NCI-H2171 (cell line): ENCODE data around the gene SC5D.
A peak's percentile ranks its signal among the peaks of the same experiment; 100 is the strongest.

Source experiments
- DNase-seq: peaks from one replicate; lab custom pipeline; 2025; lab: John Stamatoyannopoulos, UW

The SC5D gene, protein sequence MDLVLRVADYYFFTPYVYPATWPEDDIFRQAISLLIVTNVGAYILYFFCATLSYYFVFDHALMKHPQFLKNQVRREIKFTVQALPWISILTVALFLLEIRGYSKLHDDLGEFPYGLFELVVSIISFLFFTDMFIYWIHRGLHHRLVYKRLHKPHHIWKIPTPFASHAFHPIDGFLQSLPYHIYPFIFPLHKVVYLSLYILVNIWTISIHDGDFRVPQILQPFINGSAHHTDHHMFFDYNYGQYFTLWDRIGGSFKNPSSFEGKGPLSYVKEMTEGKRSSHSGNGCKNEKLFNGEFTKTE

DNA sequence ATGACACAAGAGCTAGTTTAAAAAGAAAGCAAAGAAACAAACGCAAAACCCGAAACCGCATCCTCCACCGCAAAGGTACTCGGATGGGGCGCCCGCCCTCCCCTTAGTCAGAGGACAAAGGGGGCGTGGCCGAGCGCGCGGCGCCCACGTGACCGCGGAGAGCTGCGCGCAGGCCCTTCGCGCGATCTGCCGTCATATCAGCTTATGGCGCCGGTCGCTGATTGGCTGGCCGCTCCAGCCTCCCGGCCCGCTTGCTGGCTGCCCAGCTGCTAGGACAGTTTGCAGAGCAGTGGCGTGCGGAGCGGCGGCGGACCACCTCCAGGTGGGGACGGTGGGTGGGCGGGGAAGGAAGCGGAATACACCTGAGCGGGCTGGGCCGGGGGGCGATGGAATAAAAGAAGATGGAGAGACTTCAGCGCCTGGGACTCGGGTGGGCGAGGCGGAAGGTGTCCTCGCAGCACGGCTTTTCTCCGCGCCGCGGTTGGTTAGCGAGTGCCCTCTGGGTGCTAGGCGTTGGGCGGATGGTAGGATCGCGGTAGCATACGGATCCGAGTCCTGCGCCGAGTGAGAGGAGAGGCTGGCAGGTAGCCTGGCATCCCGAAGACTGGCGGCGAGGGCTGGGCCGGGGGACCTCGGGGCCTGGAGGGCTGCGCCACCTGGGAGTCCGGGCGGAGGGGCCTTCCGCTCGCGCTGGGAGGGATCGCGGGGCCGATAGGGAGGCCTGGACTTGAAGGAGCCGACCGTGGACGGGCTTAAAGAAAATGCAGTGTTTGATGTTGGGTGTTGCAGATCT, at the start of gene SC5D:
Gene SC5D, plus strand, starts transcription at position 277 of the 793 bp plus-strand sequence. CDS start 10,605 bp downstream, outside the sequence.
- DNase-seq: peak; percentile 76

DNA sequence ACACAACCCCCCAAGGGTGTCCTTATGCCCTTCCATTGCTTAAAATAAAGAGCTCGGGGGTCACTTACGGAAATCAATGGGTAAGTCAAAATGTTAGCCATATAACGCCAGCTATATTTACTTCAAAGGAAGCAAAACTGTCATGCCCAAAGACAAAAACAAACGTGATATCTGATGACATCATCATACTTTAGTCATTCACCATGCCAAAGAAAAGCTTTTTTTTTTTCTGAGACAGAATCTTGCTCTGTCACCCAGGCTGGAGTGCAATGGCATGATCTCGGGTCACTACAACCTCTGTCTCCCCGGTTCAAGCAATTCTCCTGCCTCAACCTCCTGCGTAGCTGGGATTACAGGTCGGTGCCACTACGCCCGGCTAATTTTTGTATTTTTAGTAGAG, 47.7 kb upstream of the SC5D start:
- no peak for DNase-seq

GRCh38 chr11:121246021-121246768, 46.4 kb upstream of the SC5D start:
- no peak for DNase-seq

GRCh38 chr11:121246769-121247035, 45.9 kb upstream of the SC5D start:
- DNase-seq: no peak

DNA sequence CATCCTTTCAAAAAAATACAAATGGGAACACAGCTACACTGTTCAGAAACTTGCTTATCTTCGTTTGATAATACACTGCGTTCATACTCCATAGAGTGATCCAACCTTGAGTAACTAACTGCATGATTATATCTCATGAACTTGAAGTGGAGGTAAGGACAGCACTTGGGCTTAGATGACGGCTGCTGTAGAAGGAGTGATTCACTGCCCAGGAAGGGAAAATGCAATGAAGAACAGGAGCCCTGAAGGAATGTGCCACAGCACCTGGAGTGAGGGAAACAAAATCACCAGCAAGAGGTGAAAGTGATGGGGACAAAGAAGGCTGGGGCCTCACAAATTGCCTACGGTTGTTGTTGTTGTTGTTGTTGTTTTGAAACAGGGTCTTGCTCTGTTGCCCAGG, 44.1 kb upstream of the SC5D start:
- DNase-seq: no peak

DNA sequence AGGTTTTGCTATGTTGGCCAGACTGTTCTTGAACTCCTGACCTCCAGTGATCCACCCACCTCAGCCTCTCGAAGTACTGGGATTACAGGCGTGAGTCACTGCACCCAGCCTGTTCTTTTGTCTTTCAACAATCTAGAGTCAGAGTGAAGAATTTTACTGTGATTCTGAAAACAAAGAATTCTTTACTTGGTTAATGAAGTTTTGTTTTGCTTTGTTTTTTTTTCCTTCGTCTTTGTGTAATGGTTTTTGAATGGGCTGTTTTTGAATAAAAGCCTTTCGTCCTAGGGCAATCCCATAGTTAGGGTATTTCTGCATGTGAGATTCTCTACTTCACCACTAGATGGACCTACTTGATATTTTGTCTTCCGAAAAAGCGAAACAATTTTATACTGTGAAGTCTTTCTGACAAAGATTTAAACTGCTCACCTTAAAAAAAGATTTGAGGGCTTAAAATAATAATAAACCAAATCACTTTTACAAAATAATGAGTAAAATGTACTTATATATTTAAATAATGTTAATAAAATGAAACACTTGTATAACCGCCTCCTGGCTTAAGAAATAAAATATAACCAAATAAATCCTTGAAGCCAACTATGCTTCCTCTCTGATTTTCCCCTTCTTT, 43.4 kb upstream of the SC5D start:
- DNase-seq: no peak

- DNase-seq: no peak
Observed at GRCh38 chr11:121250843-121251242, 41.7 kb upstream of the SC5D start.

GRCh38 chr11:121253951-121254350, 38.6 kb upstream of the SC5D start:
- DNase-seq: no peak

DNA sequence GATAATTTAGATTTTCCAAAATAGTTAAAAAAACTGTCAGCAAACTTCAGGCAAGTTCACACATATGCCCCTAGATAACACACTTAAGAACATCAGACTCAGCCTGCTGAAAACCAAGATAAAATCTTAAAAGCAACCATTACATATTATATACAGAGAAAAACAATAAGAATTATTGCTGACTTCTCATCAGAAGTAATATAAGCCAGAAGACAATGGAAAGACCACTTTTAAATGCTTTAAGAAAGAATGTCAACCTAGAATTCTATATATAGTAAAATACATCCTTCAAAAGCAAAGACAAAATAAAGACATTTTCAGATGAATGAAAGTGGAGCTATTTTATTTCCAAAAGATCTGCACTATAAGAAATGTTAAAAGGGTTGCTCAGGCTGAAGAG, 37.8 kb upstream of the SC5D start:
- DNase-seq: no peak

GRCh38 chr11:121255473-121256125, 37.0 kb upstream of the SC5D start:
- no peak for DNase-seq

GRCh38 chr11:121257289-121257688, 35.3 kb upstream of the SC5D start:
- no peak for DNase-seq

DNA sequence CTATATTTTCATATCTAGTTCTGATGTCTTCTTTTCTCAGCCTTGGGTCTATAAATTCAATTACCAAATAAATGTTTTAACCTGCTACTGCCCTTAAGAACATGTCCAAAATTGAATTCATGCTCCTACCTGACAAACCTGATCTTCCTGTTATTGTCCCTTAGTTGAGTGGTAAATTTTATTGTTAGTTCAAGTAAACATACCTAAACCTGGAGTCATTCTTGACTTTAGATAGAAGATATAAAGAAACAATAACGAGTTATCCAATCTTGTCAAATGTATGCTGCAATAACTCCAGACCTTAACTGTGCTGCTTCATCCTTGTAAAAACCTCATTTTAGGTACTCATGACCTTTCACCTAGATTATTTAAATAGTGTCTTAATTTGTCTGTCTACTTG, 34.6 kb upstream of the SC5D start:
- DNase-seq: no peak

DNA sequence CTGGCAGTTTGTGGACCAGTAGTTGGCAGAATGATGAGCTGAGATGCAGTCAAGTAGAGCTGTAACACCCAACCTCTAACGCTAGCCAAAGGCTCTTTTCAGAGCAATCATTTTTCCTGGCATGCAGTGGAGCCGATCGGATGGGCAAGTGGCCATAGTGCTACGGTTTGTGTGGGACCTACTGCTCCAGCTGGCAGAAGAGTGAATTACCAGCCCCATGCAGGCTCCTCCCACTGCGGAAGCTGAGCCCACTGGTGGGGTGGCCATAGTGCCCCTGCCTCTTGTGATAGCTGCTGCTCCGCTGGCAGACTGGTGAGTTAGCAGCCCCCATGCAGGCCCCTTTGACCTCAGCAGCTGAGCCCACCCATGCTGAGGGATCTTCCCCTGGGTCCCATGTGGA, 27.0 kb upstream of the SC5D start:
- no peak for DNase-seq

GRCh38 chr11:121268581-121268980, 24.0 kb upstream of the SC5D start:
- no peak for DNase-seq

- DNase-seq: no peak
Observed at GRCh38 chr11:121270001-121270678, 22.4 kb upstream of the SC5D start.

DNA sequence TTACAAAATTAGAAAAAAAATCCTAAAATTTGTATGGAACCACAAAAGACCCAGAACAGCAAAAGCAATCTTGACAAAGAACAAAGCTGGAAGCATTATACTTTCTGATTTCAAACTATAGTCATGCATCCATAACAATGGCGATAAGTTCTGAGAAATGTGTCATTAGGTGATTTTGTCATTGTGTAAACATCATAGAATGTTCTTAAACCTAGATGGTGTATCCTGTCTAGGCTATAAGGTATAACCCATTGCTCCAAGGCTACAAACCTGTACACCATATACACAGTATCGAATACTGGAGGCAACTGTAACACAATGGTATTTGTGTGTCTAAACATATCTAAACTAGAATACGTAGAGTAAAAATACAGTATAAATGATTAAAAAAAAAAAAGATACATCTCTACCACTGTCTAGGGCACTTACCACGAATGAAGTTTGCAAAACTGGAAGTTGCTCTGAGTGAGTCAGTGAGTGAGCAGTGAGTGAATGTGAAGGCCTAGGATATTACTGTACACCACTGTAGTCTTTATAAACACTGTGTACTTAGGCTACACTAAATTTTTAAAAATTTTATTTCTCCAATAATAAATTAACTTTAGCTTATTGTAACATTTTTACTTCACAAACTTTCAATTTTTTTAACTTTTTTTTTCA, 18.1 kb upstream of the SC5D start:
- DNase-seq: no peak

DNA sequence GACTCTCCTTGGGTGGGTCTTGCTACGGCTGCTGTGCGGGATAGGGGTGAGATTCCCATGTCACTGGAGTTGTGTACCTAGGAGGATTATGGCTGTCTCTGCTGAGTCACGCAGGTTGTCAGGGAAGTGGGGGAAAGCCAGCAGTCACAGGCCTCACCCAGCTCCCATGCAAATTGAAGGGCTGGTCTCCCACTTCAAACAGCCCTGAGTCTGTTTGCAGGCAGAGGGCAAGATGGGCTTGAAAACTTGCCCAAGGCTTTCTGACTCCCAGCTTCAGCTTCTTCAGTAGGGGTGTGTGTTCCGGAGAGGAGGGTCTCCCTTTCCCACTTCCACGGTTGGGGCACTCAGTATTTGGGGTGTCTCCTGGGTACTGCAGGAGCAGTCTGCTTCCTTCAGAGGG, 10.9 kb upstream of the SC5D start:
- no peak for DNase-seq

GRCh38 chr11:121282386-121282785, 10.2 kb upstream of the SC5D start:
- DNase-seq: no peak

- no peak for DNase-seq
Observed at GRCh38 chr11:121282886-121283502, 9.6 kb upstream of the SC5D start.

DNA sequence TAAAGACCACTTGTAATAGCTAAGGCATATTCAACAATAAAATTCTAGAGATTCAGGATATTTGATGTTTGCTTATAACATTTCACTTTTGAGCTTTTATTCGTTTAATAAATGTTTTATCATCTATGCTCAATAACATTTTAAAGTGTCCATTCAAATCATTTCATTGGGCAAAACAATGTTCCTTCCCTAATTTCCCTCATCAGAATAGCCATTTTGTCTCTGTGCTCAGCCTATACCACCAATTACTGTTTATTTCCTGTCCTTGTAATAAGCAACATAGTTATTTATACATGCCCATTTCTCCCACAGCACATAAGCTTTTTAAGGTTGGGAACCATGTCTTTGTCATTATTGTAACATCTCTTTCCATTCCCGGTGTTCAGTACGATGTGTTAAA, 1.3 kb upstream of the SC5D start:
- DNase-seq: no peak
